H1 (cell line): ENCODE results near the gene KRT77.
"Not testable (repeated sequence)": the region's sequence is repeated elsewhere in the genome, so short reads cannot be mapped to it uniquely, and the experiment has no call there.

Experiments
- CTCF ChIP-seq, 3 experiments: IDR thresholded peaks; 1 replicate in 2 of 3; 2 replicates in 1 of 3; pipeline versions ENCODE4 v1.5.1 to v1.6.1; 2011; ENCODE audit warnings: low read length in 3 of 3, mild to moderate bottlenecking in 3 of 3, inconsistent platforms in 2 of 3, low read depth in 1 of 3, moderate library complexity in 1 of 3; ENCODE audit not compliant: insufficient read depth in 1 of 3; ENCODE audit errors: control extremely low read depth in 1 of 3
- NRF1 ChIP-seq: IDR thresholded peaks from 2 replicates; pipeline ENCODE4 v1.6.1; 2011; ENCODE audit warnings: mild to moderate bottlenecking, low read depth, low read length, improper control_type of control experiment
- POLR2AphosphoS5 ChIP-seq: IDR thresholded peaks from 2 replicates; pipeline ENCODE4 v1.6.1; 2011; ENCODE audit warnings: low read depth, low read length
- POU5F1 ChIP-seq: IDR thresholded peaks from 2 replicates; pipeline ENCODE4 v1.6.1; 2011; ENCODE audit warnings: low read depth, mild to moderate bottlenecking, low read length, moderate library complexity
- YY1 ChIP-seq: IDR thresholded peaks from 2 replicates; pipeline ENCODE4 v1.6.1; 2011; ENCODE audit warnings: low read depth, mild to moderate bottlenecking, low read length

GRCh38 chr12:52669941-52670340 is 33.4 kb downstream of the KRT77 start:
- TF ChIP-seq POLR2AphosphoS5; POU5F1; NRF1; CTCF (IDR thresholded peaks at IDR 0.05; ENCODE audit: control extremely low read depth in 1 of 3, insufficient read depth in 1 of 3, low read depth in 1 of 3, low read length in 3 of 3); YY1: not testable (repeated sequence)
